ENCODE data around the gene KRCC1. TPM values are rescaled to one million over a fixed set of nuclear protein-coding genes. Genes with fewer than 3 reads are reported as not detected.

The KRCC1 gene
- total RNA-seq, 1 experiment from 2014 or later = 36.6 TPM

GRCh38 chr2:88057437-88057844, 1.9 kb upstream of the KRCC1 start:
- ChIA-PET CTCF (interaction anchor here (0.6 kb wide), 1 partner anchor 56 kb away, joined by 4 read pairs; no protein-coding TSS in a partner anchor), POLR2A (interaction anchor here (0.7 kb wide), 1 partner anchor 18 kb away, joined by 3 read pairs; no protein-coding TSS in a partner anchor)
- no peak for TF ChIP-seq CTCF (IDR thresholded peaks at IDR 0.05; ENCODE audit: unreplicated experiment)
- Mint-ChIP-seq H3K9me3 (ENCODE audit: unreplicated experiment) (no peaks in the 10 kb centered on the region), H3K4me1 (ENCODE audit: insufficient read depth, unreplicated experiment) (peaks cover 25% of the 10 kb centered on the region), H3K27me3 (ENCODE audit: insufficient read depth, unreplicated experiment) (no peaks in the 10 kb centered on the region), H3K27ac (ENCODE audit: low read depth, unreplicated experiment) (no peak overlapping the region), H3K4me3 (ENCODE audit: unreplicated experiment) (no peak overlapping the region), H3K36me3 (ENCODE audit: insufficient read depth, unreplicated experiment) (peaks cover 9% of the 10 kb centered on the region)
- no TSS peak for BruUV-seq (replicated peaks)
- DNase-seq (ENCODE audit: unreplicated experiment) = no peak
- intact Hi-C loops (cut with micrococcal nuclease) = no loop called here

GRCh38 chr2:88054782-88055370, 707 bp downstream of the KRCC1 start:
- DNase-seq (ENCODE audit: unreplicated experiment) = peak; percentile 17
- peak overlapping the region; percentile 88 for H3K4me3 Mint-ChIP-seq (ENCODE audit: unreplicated experiment)
- intact Hi-C loops (cut with micrococcal nuclease) = no loop called here
- TF ChIP-seq CTCF (IDR thresholded peaks at IDR 0.05; ENCODE audit: unreplicated experiment) = no peak
- peaks cover 25% of the 10 kb centered on the region for H3K4me1 Mint-ChIP-seq (ENCODE audit: insufficient read depth, unreplicated experiment)
- no peaks in the 10 kb centered on the region for H3K27me3 Mint-ChIP-seq (ENCODE audit: insufficient read depth, unreplicated experiment)
- CTCF ChIA-PET = interaction anchor here (0.5 to 1.9 kb wide), 8 partner anchors 9 to 497 kb away, joined by 3 to 7 read pairs (median 4); no protein-coding TSS in a partner anchor
- H3K9me3 Mint-ChIP-seq (ENCODE audit: unreplicated experiment) = no peaks in the 10 kb centered on the region
- POLR2A ChIA-PET = interaction anchor here (0.6 to 1.9 kb wide), 9 partner anchors 9 to 1286 kb away, joined by 3 to 8 read pairs (median 4); no protein-coding TSS in a partner anchor
- peak overlapping the region; percentile 97 for H3K27ac Mint-ChIP-seq (ENCODE audit: low read depth, unreplicated experiment)
- peaks cover 17% of the 10 kb centered on the region for H3K36me3 Mint-ChIP-seq (ENCODE audit: insufficient read depth, unreplicated experiment)
- BruUV-seq (replicated peaks) = TSS peak; percentile 38

GRCh38 chr2:88053934-88054781, 1.4 kb downstream of the KRCC1 start:
- ChIA-PET CTCF (interaction anchor here (0.5 to 1.9 kb wide), 7 partner anchors 9 to 137 kb away, joined by 3 to 7 read pairs (median 4); no protein-coding TSS in a partner anchor), POLR2A (interaction anchor here (0.6 to 1.9 kb wide), 8 partner anchors 9 to 1285 kb away, joined by 3 to 8 read pairs (median 4); no protein-coding TSS in a partner anchor)
- no peak for TF ChIP-seq CTCF (IDR thresholded peaks at IDR 0.05; ENCODE audit: unreplicated experiment)
- intact Hi-C loops (cut with micrococcal nuclease) = no loop called here
- Mint-ChIP-seq H3K27ac (ENCODE audit: low read depth, unreplicated experiment) (peak overlapping the region; percentile 97), H3K4me3 (ENCODE audit: unreplicated experiment) (peak overlapping the region; percentile 88), H3K36me3 (ENCODE audit: insufficient read depth, unreplicated experiment) (peaks cover 17% of the 10 kb centered on the region), H3K27me3 (ENCODE audit: insufficient read depth, unreplicated experiment) (no peaks in the 10 kb centered on the region), H3K4me1 (ENCODE audit: insufficient read depth, unreplicated experiment) (peaks cover 25% of the 10 kb centered on the region), H3K9me3 (ENCODE audit: unreplicated experiment) (no peaks in the 10 kb centered on the region)
- no TSS peak for BruUV-seq (replicated peaks)
- no peak for DNase-seq (ENCODE audit: unreplicated experiment)

DNA sequence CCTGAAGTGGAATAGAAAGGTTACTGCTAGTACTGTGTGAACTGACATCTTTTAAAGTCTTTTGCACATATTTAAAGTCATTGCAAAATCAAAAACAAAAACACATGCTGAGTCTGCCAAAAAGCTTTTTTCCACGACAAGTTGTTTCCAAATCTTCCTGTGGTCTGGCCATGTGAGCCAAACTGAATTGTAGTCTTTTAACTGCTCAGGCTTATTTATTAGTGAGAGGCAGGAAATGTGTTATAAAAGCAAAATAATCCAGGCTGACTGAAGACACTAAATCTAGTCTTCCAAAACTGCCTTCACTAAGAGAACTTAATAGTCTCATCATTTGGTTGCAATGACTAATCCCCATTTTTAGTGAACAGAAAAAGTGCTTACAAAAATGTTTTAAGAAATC, 2.3 kb downstream of the KRCC1 start:
- Mint-ChIP-seq H3K36me3 (ENCODE audit: insufficient read depth, unreplicated experiment) (peaks cover 17% of the 10 kb centered on the region), H3K27ac (ENCODE audit: low read depth, unreplicated experiment) (no peak overlapping the region), H3K4me1 (ENCODE audit: insufficient read depth, unreplicated experiment) (peaks cover 25% of the 10 kb centered on the region), H3K9me3 (ENCODE audit: unreplicated experiment) (no peaks in the 10 kb centered on the region), H3K4me3 (ENCODE audit: unreplicated experiment) (peak overlapping the region; percentile 88), H3K27me3 (ENCODE audit: insufficient read depth, unreplicated experiment) (no peaks in the 10 kb centered on the region)
- CTCF ChIA-PET = interaction anchor here (0.8 to 1.9 kb wide), 2 partner anchors 8 to 138 kb away, joined by 3 to 7 read pairs; no protein-coding TSS in a partner anchor
- no peak for DNase-seq (ENCODE audit: unreplicated experiment)
- intact Hi-C loops (cut with micrococcal nuclease) = no loop called here
- POLR2A ChIA-PET = interaction anchor here (0.6 kb wide), 1 partner anchor 568 kb away, joined by 3 read pairs; no protein-coding TSS in a partner anchor
- no peak for TF ChIP-seq CTCF (IDR thresholded peaks at IDR 0.05; ENCODE audit: unreplicated experiment)
- no TSS peak for BruUV-seq (replicated peaks)
